Astrocyte (in vitro differentiated cells and primary cell): Measurements from ENCODE around the gene GPC3.

ENCODE experiments used
- EZH2 ChIP-seq: IDR thresholded peaks from 2 replicates; pipeline ENCODE4 v1.6.1; 2012; ENCODE audit warnings: mild to moderate bottlenecking, low read length, inconsistent platforms; ENCODE audit not compliant: insufficient read depth
- TF ChIP-seq, protein P1 (sequence below): IDR thresholded peaks from 2 replicates; pipeline ENCODE4 v1.5.1; 2011; ENCODE audit warnings: low read depth, mild to moderate bottlenecking, inconsistent platforms, low read length, moderate library complexity; ENCODE audit not compliant: insufficient read depth

DNA sequence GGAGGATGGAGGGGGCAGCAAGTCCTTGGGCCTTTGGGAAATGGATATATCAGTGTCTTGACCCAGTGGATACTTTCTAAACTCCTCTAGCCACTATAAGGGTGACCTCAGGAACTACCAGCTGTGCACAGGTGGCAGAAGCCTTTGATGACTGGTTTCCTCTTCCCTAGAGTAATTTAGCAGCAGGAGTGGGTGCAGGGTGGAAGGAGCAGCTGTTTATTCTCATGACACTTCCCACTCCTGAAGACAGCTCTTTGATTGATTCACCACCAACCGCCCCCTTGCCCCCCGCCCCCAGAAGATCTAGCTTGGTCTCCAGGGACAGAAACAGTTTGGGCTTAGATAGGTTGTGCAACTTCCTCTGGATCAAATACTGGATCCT is 63.0 kb downstream of the GPC3 start:
- TF ChIP-seq, protein P1, sequence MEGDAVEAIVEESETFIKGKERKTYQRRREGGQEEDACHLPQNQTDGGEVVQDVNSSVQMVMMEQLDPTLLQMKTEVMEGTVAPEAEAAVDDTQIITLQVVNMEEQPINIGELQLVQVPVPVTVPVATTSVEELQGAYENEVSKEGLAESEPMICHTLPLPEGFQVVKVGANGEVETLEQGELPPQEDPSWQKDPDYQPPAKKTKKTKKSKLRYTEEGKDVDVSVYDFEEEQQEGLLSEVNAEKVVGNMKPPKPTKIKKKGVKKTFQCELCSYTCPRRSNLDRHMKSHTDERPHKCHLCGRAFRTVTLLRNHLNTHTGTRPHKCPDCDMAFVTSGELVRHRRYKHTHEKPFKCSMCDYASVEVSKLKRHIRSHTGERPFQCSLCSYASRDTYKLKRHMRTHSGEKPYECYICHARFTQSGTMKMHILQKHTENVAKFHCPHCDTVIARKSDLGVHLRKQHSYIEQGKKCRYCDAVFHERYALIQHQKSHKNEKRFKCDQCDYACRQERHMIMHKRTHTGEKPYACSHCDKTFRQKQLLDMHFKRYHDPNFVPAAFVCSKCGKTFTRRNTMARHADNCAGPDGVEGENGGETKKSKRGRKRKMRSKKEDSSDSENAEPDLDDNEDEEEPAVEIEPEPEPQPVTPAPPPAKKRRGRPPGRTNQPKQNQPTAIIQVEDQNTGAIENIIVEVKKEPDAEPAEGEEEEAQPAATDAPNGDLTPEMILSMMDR, result no peak
- no peak for TF ChIP-seq EZH2
